WTC11 (cell line): Measurements from ENCODE around the gene SHANK1. TPM values are rescaled to one million over a fixed set of nuclear protein-coding genes. Genes with fewer than 3 reads are reported as not detected.

Experiments
- ATAC-seq: fragments of 200-7000 bp; cut with Tn5 transposase; 2 replicates; pipeline ENCODE4 v1.10.0; 2021; ENCODE audit warnings: mild to moderate bottlenecking, moderate library complexity
- CTCF ChIA-PET: fragments of 300-600 bp; sonication (Branson Sonifier 250); formaldehyde crosslinking; loops from one replicate; lab custom pipeline; 2021; ENCODE audit warnings: antibody characterized with exemption; lab: Charles Lee
- POLR2A ChIA-PET: fragments of 350-600 bp; sonication (Branson Sonifier 250); formaldehyde crosslinking; loops from one replicate; lab custom pipeline; 2021; ENCODE audit warnings: antibody characterized with exemption; lab: Charles Lee
- DNase-seq: peaks from one replicate; pipeline ENCODE4 v3.0.0; 2021; ENCODE audit warnings: low spot score
- H3K27ac Mint-ChIP-seq: 2 replicates; pipeline ENCODE4 v1.8.0; 2021; ENCODE audit warnings: mixed read lengths
- H3K27me3 Mint-ChIP-seq: 2 replicates; pipeline ENCODE4 v1.8.0; 2021; ENCODE audit warnings: low read depth, mild to moderate bottlenecking, moderate library complexity, mixed read lengths
- H3K36me3 Mint-ChIP-seq: 2 replicates; pipeline ENCODE4 v1.8.0; 2021; ENCODE audit warnings: mixed read lengths
- H3K4me1 Mint-ChIP-seq: 2 replicates; pipeline ENCODE4 v1.8.0; 2022; ENCODE audit warnings: mixed read lengths
- H3K4me3 Mint-ChIP-seq: 2 replicates; pipeline ENCODE4 v1.8.0; 2021; ENCODE audit warnings: mild to moderate bottlenecking, moderate library complexity, mixed read lengths
- H3K9me3 Mint-ChIP-seq: 2 replicates; pipeline ENCODE4 v1.8.0; 2021; ENCODE audit warnings: mixed read lengths
- AFF4 ChIP-seq: sonication (generic); formaldehyde crosslinking; IDR thresholded peaks from 2 replicates; pipeline ENCODE4 v1.8.1; 2023; ENCODE audit warnings: mild to moderate bottlenecking, missing genetic modification reagents, borderline replicate concordance
- ATF6 ChIP-seq: sonication (generic); formaldehyde crosslinking; IDR thresholded peaks from 2 replicates; pipeline ENCODE4 v1.8.1; 2023; ENCODE audit warnings: mild to moderate bottlenecking, missing genetic modification reagents
- CDX4 ChIP-seq: fragments of 250-450 bp; sonication (Bioruptor Pico); IDR thresholded peaks from 2 replicates; pipeline ENCODE4 v1.9.0; 2021; ENCODE audit warnings: moderate library complexity, mild to moderate bottlenecking, inconsistent platforms, borderline replicate concordance
- EMX1 ChIP-seq: fragments of 250-450 bp; sonication (Bioruptor Pico); IDR thresholded peaks from 2 replicates; pipeline ENCODE4 v1.8.0; 2021; ENCODE audit warnings: mild to moderate bottlenecking
- ETV6 ChIP-seq: sonication (generic); formaldehyde crosslinking; IDR thresholded peaks from 2 replicates; pipeline ENCODE4 v1.8.1; 2022; ENCODE audit warnings: mild to moderate bottlenecking, missing genetic modification reagents
- FOXP1 ChIP-seq: sonication (generic); formaldehyde crosslinking; IDR thresholded peaks from 2 replicates; pipeline ENCODE4 v1.8.0; 2022; ENCODE audit warnings: missing genetic modification reagents, mild to moderate bottlenecking, moderate library complexity, borderline replicate concordance
- HMGA2 ChIP-seq: fragments of 250-450 bp; sonication (Bioruptor Pico); IDR thresholded peaks from 2 replicates; pipeline ENCODE4 v1.4.0; 2021; ENCODE audit warnings: mild to moderate bottlenecking, moderate library complexity
- JUN ChIP-seq: sonication (generic); formaldehyde crosslinking; IDR thresholded peaks from 2 replicates; pipeline ENCODE4 v1.8.0; 2023; ENCODE audit warnings: mild to moderate bottlenecking, missing genetic modification reagents
- MYBL2 ChIP-seq: sonication (generic); formaldehyde crosslinking; IDR thresholded peaks from 2 replicates; pipeline ENCODE4 v1.8.1; 2023; ENCODE audit warnings: mild to moderate bottlenecking, moderate library complexity, missing genetic modification reagents
- NFYB ChIP-seq: sonication (generic); formaldehyde crosslinking; conservative IDR thresholded peaks from 2 replicates; pipeline ENCODE4 v1.8.0; 2022; ENCODE audit warnings: low read depth, missing genetic modification reagents
- PREB ChIP-seq: sonication (generic); formaldehyde crosslinking; IDR thresholded peaks from 2 replicates; pipeline ENCODE4 v1.8.1; 2022; ENCODE audit warnings: mild to moderate bottlenecking, missing genetic modification reagents, moderate library complexity, borderline replicate concordance
- RELA ChIP-seq: sonication (generic); formaldehyde crosslinking; IDR thresholded peaks from 2 replicates; pipeline ENCODE4 v1.8.1; 2022; ENCODE audit warnings: missing genetic modification reagents, mild to moderate bottlenecking, borderline replicate concordance
- RORB ChIP-seq: fragments of 250-450 bp; sonication (Bioruptor Pico); IDR thresholded peaks from 2 replicates; pipeline ENCODE4 v1.9.0; 2021; ENCODE audit warnings: mild to moderate bottlenecking
- SOX15 ChIP-seq: fragments of 250-450 bp; sonication (Bioruptor Pico); IDR thresholded peaks from 2 replicates; pipeline ENCODE4 v1.9.0; 2021; ENCODE audit warnings: mild to moderate bottlenecking
- STAT6 ChIP-seq: sonication (generic); formaldehyde crosslinking; conservative IDR thresholded peaks from 2 replicates; pipeline ENCODE4 v1.8.1; 2023; ENCODE audit warnings: mild to moderate bottlenecking, low read depth, missing genetic modification reagents, moderate library complexity
- TEAD4 ChIP-seq: sonication (generic); formaldehyde crosslinking; IDR thresholded peaks from 2 replicates; pipeline ENCODE4 v1.8.0; 2022; ENCODE audit warnings: mild to moderate bottlenecking, missing genetic modification reagents
- TP53 ChIP-seq: sonication (generic); formaldehyde crosslinking; IDR thresholded peaks from 2 replicates; pipeline ENCODE4 v1.8.1; 2023; ENCODE audit warnings: mild to moderate bottlenecking, missing genetic modification reagents
- total RNA-seq: library from RNA; stranded (reverse); gene quantifications from 3 replicates; pipeline ENCODE4 v1.2.3, GENCODE V29; 2021
- TF ChIP-seq, protein P1 (sequence below): sonication (generic); formaldehyde crosslinking; IDR thresholded peaks from 2 replicates; pipeline ENCODE4 v1.8.1; 2023; ENCODE audit warnings: mild to moderate bottlenecking, missing genetic modification reagents
- TF ChIP-seq, protein P2 (sequence below): sonication (generic); formaldehyde crosslinking; IDR thresholded peaks from 2 replicates; pipeline ENCODE4 v1.8.1; 2023; ENCODE audit warnings: mild to moderate bottlenecking, missing genetic modification reagents, moderate library complexity

Gene SHANK1
- total RNA-seq, 1 experiment from 2014 or later = 8.7 TPM

DNA sequence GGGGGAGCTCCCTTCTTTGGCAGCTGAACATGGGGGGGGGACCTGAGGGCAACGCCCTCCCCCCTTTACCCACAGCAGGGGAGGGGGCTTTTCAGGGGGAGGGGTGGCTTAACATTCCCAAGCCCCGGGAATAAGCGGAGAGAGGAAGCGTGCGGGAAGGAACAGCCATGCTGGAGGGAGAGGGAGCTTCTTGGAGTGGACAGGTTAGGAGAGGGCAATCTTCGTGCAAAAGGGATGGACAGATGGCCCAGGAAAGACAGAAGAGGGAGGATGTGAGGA lies 59.6 kb downstream of the SHANK1 start:
- Mint-ChIP-seq H3K9me3 (peaks cover 15% of the 10 kb centered on the region), H3K4me1 (peaks cover 24% of the 10 kb centered on the region), H3K27ac (peak overlapping the region; percentile 73), H3K27me3 (peaks cover 55% of the 10 kb centered on the region), H3K36me3 (peaks cover 8% of the 10 kb centered on the region), H3K4me3 (peak overlapping the region; percentile 72)
- ATAC-seq = no peak
- TF ChIP-seq NFYB (CRISPR knock-in tag) (no peak), TEAD4 (no peak), SOX15 (CRISPR knock-in tag) (no peak), ETV6 (CRISPR knock-in tag) (no peak), TP53 (CRISPR knock-in tag) (no peak), RORB (CRISPR knock-in tag) (no peak), EMX1 (CRISPR knock-in tag) (no peak), AFF4 (CRISPR knock-in tag) (no peak), JUN (CRISPR knock-in tag) (no peak), MYBL2 (CRISPR knock-in tag) (no peak), RELA (no peak), STAT6 (CRISPR knock-in tag) (no peak), CDX4 (CRISPR knock-in tag) (no peak), PREB (no peak), HMGA2 (CRISPR knock-in tag) (no peak), FOXP1 (CRISPR knock-in tag) (no peak), ATF6 (CRISPR knock-in tag) (no peak)
- TF ChIP-seq, protein P1, sequence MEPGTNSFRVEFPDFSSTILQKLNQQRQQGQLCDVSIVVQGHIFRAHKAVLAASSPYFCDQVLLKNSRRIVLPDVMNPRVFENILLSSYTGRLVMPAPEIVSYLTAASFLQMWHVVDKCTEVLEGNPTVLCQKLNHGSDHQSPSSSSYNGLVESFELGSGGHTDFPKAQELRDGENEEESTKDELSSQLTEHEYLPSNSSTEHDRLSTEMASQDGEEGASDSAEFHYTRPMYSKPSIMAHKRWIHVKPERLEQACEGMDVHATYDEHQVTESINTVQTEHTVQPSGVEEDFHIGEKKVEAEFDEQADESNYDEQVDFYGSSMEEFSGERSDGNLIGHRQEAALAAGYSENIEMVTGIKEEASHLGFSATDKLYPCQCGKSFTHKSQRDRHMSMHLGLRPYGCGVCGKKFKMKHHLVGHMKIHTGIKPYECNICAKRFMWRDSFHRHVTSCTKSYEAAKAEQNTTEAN (CRISPR knock-in tag) = no peak
- TF ChIP-seq, protein P2, sequence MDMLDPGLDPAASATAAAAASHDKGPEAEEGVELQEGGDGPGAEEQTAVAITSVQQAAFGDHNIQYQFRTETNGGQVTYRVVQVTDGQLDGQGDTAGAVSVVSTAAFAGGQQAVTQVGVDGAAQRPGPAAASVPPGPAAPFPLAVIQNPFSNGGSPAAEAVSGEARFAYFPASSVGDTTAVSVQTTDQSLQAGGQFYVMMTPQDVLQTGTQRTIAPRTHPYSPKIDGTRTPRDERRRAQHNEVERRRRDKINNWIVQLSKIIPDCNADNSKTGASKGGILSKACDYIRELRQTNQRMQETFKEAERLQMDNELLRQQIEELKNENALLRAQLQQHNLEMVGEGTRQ (CRISPR knock-in tag) = no peak
- POLR2A ChIA-PET = interaction anchor here (0.5 to 0.7 kb wide), 3 partner anchors 17 to 141 kb away, joined by 3 to 4 read pairs (median 3); no protein-coding TSS in a partner anchor
- CTCF ChIA-PET = interaction anchor here (0.7 to 1.3 kb wide), 10 partner anchors 10 to 123 kb away, joined by 3 to 10 read pairs (median 4); no protein-coding TSS in a partner anchor
- DNase-seq = no peak
